GM23248 (cell line): Measurements from ENCODE around the gene MAGI1. TPM values are rescaled to one million over a fixed set of nuclear protein-coding genes. Genes with fewer than 3 reads are reported as not detected.

ENCODE experiments used
- DNase-seq: peaks from one replicate; pipeline ENCODE4 v3.0.0-alpha.2; 2015
- H2AFZ ChIP-seq: fragments of 200-600 bp; sonication (generic); 2 replicates; pipeline ENCODE4 v1.6.1; 2016; ENCODE audit warnings: antibody characterized with exemption
- H3F3A ChIP-seq: fragments of 200-600 bp; sonication (generic); 2 replicates; pipeline ENCODE4 v1.6.1; 2016; ENCODE audit warnings: mild to moderate bottlenecking, antibody characterized with exemption, mixed run types; ENCODE audit not compliant: insufficient read depth
- H3K27ac ChIP-seq: fragments of 200-600 bp; sonication (generic); 2 replicates; pipeline ENCODE4 v1.5.1; 2016; ENCODE audit warnings: mild to moderate bottlenecking
- H3K27me3 ChIP-seq: fragments of 200-600 bp; sonication (generic); replicated peaks from 2 replicates; pipeline ENCODE4 v1.6.1; 2016; ENCODE audit warnings: mild to moderate bottlenecking; ENCODE audit not compliant: insufficient read depth
- H3K36me3 ChIP-seq: fragments of 200-600 bp; sonication (generic); 2 replicates; pipeline ENCODE4 v1.6.1; 2016; ENCODE audit warnings: low read depth, mild to moderate bottlenecking
- H3K4me1 ChIP-seq: fragments of 200-600 bp; sonication (generic); 2 replicates; pipeline ENCODE4 v1.6.1; 2016; ENCODE audit warnings: mild to moderate bottlenecking; ENCODE audit not compliant: insufficient read depth
- H3K4me2 ChIP-seq: fragments of 200-600 bp; sonication (generic); one replicate; pipeline ENCODE4 v1.6.1; 2016; ENCODE audit warnings: mild to moderate bottlenecking; ENCODE audit not compliant: unreplicated experiment
- H3K4me3 ChIP-seq: fragments of 200-600 bp; sonication (generic); 2 replicates; pipeline ENCODE4 v1.5.1; 2016; ENCODE audit warnings: mild to moderate bottlenecking
- H3K79me2 ChIP-seq: fragments of 200-600 bp; sonication (generic); 2 replicates; pipeline ENCODE4 v1.6.1; 2016; ENCODE audit warnings: mild to moderate bottlenecking; ENCODE audit not compliant: insufficient read depth
- H3K9ac ChIP-seq: fragments of 200-600 bp; sonication (generic); 2 replicates; pipeline ENCODE4 v1.6.1; 2016; ENCODE audit warnings: mild to moderate bottlenecking
- H3K9me2 ChIP-seq: fragments of 200-600 bp; sonication (generic); 2 replicates; pipeline ENCODE4 v1.6.1; 2016; ENCODE audit warnings: mixed run types, mild to moderate bottlenecking, moderate library complexity; ENCODE audit not compliant: insufficient read depth
- H3K9me3 ChIP-seq: fragments of 200-600 bp; sonication (generic); one replicate; pipeline ENCODE4 v1.6.1; 2017; ENCODE audit warnings: low read depth
- H4K20me1 ChIP-seq: fragments of 200-600 bp; sonication (generic); 2 replicates; pipeline ENCODE4 v1.6.0; 2016; ENCODE audit not compliant: insufficient read depth
- EZH2 ChIP-seq: fragments of 200-600 bp; sonication (generic); IDR thresholded peaks from 2 replicates; pipeline ENCODE4 v1.6.1; 2018; ENCODE audit warnings: antibody characterized with exemption, mild to moderate bottlenecking; ENCODE audit not compliant: insufficient read depth, poor library complexity, severe bottlenecking
- EZH2phosphoT487 ChIP-seq: fragments of 200-600 bp; sonication (generic); IDR thresholded peaks from 2 replicates; pipeline ENCODE4 v1.6.1; 2018; ENCODE audit warnings: antibody characterized with exemption, moderate library complexity, mild to moderate bottlenecking, low read depth; ENCODE audit not compliant: insufficient read depth
- WGBS, 2 experiments: methylation state at CpG; one replicate each; pipeline ENCODE4 v1.1.6; 2015 to 2017; ENCODE audit warnings: low lambda C conversion rate in 2 of 2, low coverage in 1 of 2; ENCODE audit errors: missing lambda C conversion rate in 2 of 2; 5-methylcytosine and 5-hydroxymethylcytosine counted together
- in situ Hi-C: fragments of 300-500 bp; cut with MboI; formaldehyde crosslinking; loops from 2 replicates; pipeline ENCODE4 v1.15.0; 2020
- polyA plus RNA-seq: library from polyadenylated mRNA; unstranded; fragments of >200 nt; fragmentation: Nextera tagmentation; extraction: Ambion mirVana; gene quantifications from 2 replicates; pipeline ENCODE4 v1.2.1, GENCODE V29; 2016
- total RNA-seq: library from RNA; depleted of rRNA; stranded (reverse); fragments of >200 nt; shearing (Covaris generic); gene quantifications from 2 replicates; pipeline ENCODE4 v1.2.3, GENCODE V29; 2014

MAGI1 gene
- total and polyA plus RNA-seq, 2 experiments from 2014 or later, result 7.3 to 13.8 TPM

DNA sequence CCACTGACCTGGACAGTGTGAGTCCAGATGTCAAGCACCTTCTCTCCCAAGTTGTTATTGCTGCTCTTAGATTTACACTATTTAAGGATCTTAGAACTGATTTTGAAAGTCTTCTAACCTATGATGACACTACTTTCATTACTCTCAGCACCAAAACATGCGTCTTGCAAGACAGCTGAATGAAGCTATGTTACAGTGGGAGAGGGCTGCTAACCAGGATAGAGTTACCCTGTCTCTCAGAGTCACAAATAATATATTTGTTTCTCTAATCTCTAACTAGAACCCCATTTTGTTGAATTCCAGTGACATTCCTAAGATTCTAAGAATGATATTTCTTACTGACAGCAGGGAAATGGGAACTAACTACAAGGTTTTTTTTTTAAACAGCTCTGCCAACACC, 455.5 kb downstream of the MAGI1 start:
- peaks cover 5% of the 10 kb centered on the region; the same call in 1 of the 2 replicates for H4K20me1 ChIP-seq
- no peak for DNase-seq
- no peaks in the 10 kb centered on the region for H3K36me3 ChIP-seq
- TF ChIP-seq EZH2 (no peak), EZH2phosphoT487 (no peak)
- no peaks in the 10 kb centered on the region for H3K27me3 ChIP-seq
- no peak overlapping the region for H2AFZ ChIP-seq
- H3K4me2 ChIP-seq, result no peak overlapping the region
- peaks cover 49% of the 10 kb centered on the region for H3K79me2 ChIP-seq
- H3K4me3 ChIP-seq, result no peak overlapping the region
- no peak overlapping the region for H3K9ac ChIP-seq
- in situ Hi-C loops, result no loop called here
- WGBS, 2 experiments, result 86 to 89% methylated on average over 1 of the region's 1 CpG
- peaks cover 6% of the 10 kb centered on the region for H3K4me1 ChIP-seq
- H3K9me3 ChIP-seq, result no peaks in the 10 kb centered on the region
- no peaks in the 10 kb centered on the region for H3K9me2 ChIP-seq
- no peaks in the 10 kb centered on the region for H3F3A ChIP-seq
- no peak overlapping the region for H3K27ac ChIP-seq

DNA sequence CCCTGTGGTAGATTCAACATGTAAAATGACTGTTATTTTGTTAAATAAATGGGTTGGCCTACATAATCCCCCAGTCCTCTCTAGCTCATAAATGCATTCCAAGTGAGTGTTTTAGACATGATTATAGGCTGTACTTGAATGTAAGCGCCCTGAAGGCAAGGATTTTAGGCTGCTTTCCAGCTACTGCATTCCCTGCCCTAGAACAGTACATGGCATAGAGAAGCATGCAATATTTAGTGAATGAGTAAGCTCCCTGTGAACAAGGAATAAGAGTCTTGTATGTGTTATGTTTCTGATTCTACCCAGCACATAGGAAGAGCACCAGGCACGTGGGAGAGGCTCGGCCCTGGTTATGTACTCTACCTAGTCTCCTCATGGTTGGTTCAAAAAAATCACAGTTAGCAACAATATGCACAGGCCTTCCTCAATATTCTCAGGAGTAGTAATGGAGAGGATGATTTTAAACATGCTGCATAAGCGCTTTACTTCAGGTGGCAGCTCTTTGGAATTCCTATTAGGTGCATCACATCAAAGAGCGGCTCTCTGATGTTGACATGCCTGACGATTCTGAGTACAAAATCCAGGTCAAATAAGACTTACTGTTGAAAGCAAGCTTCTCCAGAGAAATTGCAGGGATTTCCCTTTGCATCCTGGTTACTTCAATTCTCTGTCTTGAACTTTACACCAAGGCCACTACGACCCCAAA, 456.6 kb downstream of the MAGI1 start:
- H3K36me3 ChIP-seq, result no peaks in the 10 kb centered on the region
- H4K20me1 ChIP-seq, result peaks cover 5% of the 10 kb centered on the region; the same call in 1 of the 2 replicates
- H3K79me2 ChIP-seq, result peaks cover 49% of the 10 kb centered on the region
- H3K27ac ChIP-seq, result no peak overlapping the region
- H3K9me3 ChIP-seq, result no peaks in the 10 kb centered on the region
- H3K9me2 ChIP-seq, result no peaks in the 10 kb centered on the region
- no peak overlapping the region for H3K9ac ChIP-seq
- H3K4me1 ChIP-seq, result peaks cover 6% of the 10 kb centered on the region
- TF ChIP-seq EZH2 (no peak), EZH2phosphoT487 (no peak)
- H2AFZ ChIP-seq, result no peak overlapping the region
- no peak for DNase-seq
- H3K4me2 ChIP-seq, result no peak overlapping the region
- no peaks in the 10 kb centered on the region for H3K27me3 ChIP-seq
- WGBS, 2 experiments, result 89 to 96% methylated on average over 7 of the region's 7 CpGs
- in situ Hi-C loops, result no loop called here
- no peaks in the 10 kb centered on the region for H3F3A ChIP-seq
- no peak overlapping the region for H3K4me3 ChIP-seq

- no peaks in the 10 kb centered on the region for H3K36me3 ChIP-seq
- H3K9ac ChIP-seq, result no peak overlapping the region
- no peak overlapping the region for H2AFZ ChIP-seq
- DNase-seq, result no peak
- peaks cover 7% of the 10 kb centered on the region; the same call in 1 of the 2 replicates for H3F3A ChIP-seq
- no peak overlapping the region for H3K27ac ChIP-seq
- H3K4me2 ChIP-seq, result no peak overlapping the region
- no peaks in the 10 kb centered on the region for H3K9me2 ChIP-seq
- H3K79me2 ChIP-seq, result peaks cover 48% of the 10 kb centered on the region
- WGBS, 2 experiments, result 91 to 92% methylated on average over 2 of the region's 2 CpGs
- H3K4me3 ChIP-seq, result no peak overlapping the region
- in situ Hi-C loops, result no loop called here
- no peaks in the 10 kb centered on the region for H3K27me3 ChIP-seq
- H4K20me1 ChIP-seq, result 0 out of 2 replicates have a peak, but pooled peaks cover 5% of the 10 kb centered on the region
- TF ChIP-seq EZH2phosphoT487 (no peak), EZH2 (no peak)
- H3K4me1 ChIP-seq, result peaks cover 14% of the 10 kb centered on the region
- H3K9me3 ChIP-seq, result no peaks in the 10 kb centered on the region
Observed at GRCh38 chr3:65581313-65581712, 457.4 kb downstream of the MAGI1 start.

DNA sequence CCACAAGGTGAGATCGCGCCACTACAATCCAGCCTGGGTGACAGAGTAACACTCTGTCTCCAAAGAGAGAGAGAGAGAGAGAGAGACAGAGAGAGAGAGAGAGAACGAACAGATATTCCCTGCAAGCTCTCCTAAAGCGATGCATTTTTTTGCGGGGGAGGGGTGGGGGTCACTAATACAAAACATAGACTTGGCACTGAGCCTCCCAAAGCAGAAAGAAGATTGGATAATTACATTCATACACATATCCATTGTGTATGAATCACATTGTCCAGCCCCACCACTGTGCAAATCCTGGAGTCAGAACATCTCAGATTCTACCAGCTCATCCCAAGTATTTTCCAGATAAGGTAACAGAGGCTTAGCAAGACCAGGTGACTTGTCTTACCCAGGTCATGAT, 459.9 kb downstream of the MAGI1 start:
- 0 out of 2 replicates have a peak, but pooled peaks cover under 1% of the 10 kb centered on the region for H4K20me1 ChIP-seq
- H3K9ac ChIP-seq, result no peak overlapping the region
- no peaks in the 10 kb centered on the region for H3K9me3 ChIP-seq
- 96% methylated on average over 4 to 5 of the region's 5 CpGs for WGBS, 2 experiments
- H3K27ac ChIP-seq, result no peak overlapping the region
- no peaks in the 10 kb centered on the region for H3K9me2 ChIP-seq
- H3K4me3 ChIP-seq, result no peak overlapping the region
- DNase-seq, result no peak
- TF ChIP-seq EZH2, result no peak
- no peak for TF ChIP-seq EZH2phosphoT487
- no peak overlapping the region for H3K4me2 ChIP-seq
- H2AFZ ChIP-seq, result no peak overlapping the region
- peaks cover 36% of the 10 kb centered on the region for H3K79me2 ChIP-seq
- H3K36me3 ChIP-seq, result no peaks in the 10 kb centered on the region
- no peaks in the 10 kb centered on the region for H3K27me3 ChIP-seq
- in situ Hi-C loops, result no loop called here
- H3F3A ChIP-seq, result peaks cover 28% of the 10 kb centered on the region; the same call in 1 of the 2 replicates
- peaks cover 34% of the 10 kb centered on the region for H3K4me1 ChIP-seq
